A549 (cell line): Measurements from ENCODE around the gene CBARP. TPM values are rescaled to one million over a fixed set of nuclear protein-coding genes. Genes with fewer than 3 reads are reported as not detected.

ENCODE experiments used
- ATAC-seq, 2 experiments: fragments of 200-7000 bp in 1 of 2; fragments of >200 bp in 1 of 2; cut with Nextera tagmentation in 1 of 2; cut with Tn5 transposase in 1 of 2; 3 replicates each; pipeline versions ENCODE4 v1.8.0 to v1.9.1; 2018 to 2020; ENCODE audit warnings: mild to moderate bottlenecking in 1 of 2, moderate library complexity in 1 of 2
- CTCF ChIA-PET: fragments of 300-600 bp; sonication (Branson Sonifier 250); formaldehyde crosslinking; extraction: SDS; loops from one replicate; lab custom pipeline; 2021; ENCODE audit warnings: antibody characterized with exemption, inconsistent platforms; lab: Yijun Ruan, JAX
- POLR2A ChIA-PET: fragments of 350-600 bp; formaldehyde crosslinking; extraction: SDS; loops from one replicate; lab custom pipeline; 2021; ENCODE audit warnings: antibody characterized with exemption, inconsistent platforms; lab: Yijun Ruan, JAX
- DNase-seq, 2 experiments: peaks; one replicate each; pipeline versions ENCODE4 v3.0.0 to v3.0.0-alpha.2; 2011 to 2016; ENCODE audit warnings: low read depth in 1 of 2, low spot score in 1 of 2
- FAIRE-seq: peaks from 2 replicates; lab custom pipeline; 2011; peaks lifted over from hg19 to GRCh38; lab: Jason Lieb, UNC
- H3K27ac ChIP-seq, 2 experiments: fragments of >200 bp; sonication (Bioruptor Twin); formaldehyde crosslinking; 3 replicates each; pipeline ENCODE4 v1.5.1; 2016 to 2017
- H3K4me1 ChIP-seq: fragments of >200 bp; sonication (Bioruptor Twin); formaldehyde crosslinking; 3 replicates; pipeline ENCODE4 v1.6.1; 2016
- H3K4me2 ChIP-seq: fragments of >200 bp; sonication (Bioruptor Twin); formaldehyde crosslinking; 3 replicates; pipeline ENCODE4 v1.6.1; 2016
- H3K4me3 ChIP-seq: fragments of >200 bp; sonication (Bioruptor Twin); formaldehyde crosslinking; 3 replicates; pipeline ENCODE4 v1.5.1; 2016
- H3K9me3 ChIP-seq: fragments of >200 bp; sonication (Bioruptor Twin); formaldehyde crosslinking; 3 replicates; pipeline ENCODE4 v1.6.1; 2016
- CBX8 ChIP-seq: fragments of 200-600 bp; sonication (generic); IDR thresholded peaks from 2 replicates; pipeline ENCODE4 v1.6.1; 2016
- CEBPB ChIP-seq, 2 experiments: fragments of >200 bp in 1 of 2; sonication (Bioruptor Twin) in 1 of 2; formaldehyde crosslinking in 1 of 2; IDR thresholded peaks; 2 replicates each; pipeline ENCODE4 v1.6.1; 2012 to 2016
- CHD2 ChIP-seq: fragments of 150-350 bp; IDR thresholded peaks from 2 replicates; pipeline ENCODE4 v1.6.1; 2014; ENCODE audit warnings: low read length; ENCODE audit not compliant: partially characterized antibody
- CHD4 ChIP-seq: fragments of 200-600 bp; sonication (generic); IDR thresholded peaks from 2 replicates; pipeline ENCODE4 v1.6.1; 2016; ENCODE audit warnings: antibody characterized with exemption, mild to moderate bottlenecking, borderline replicate concordance
- EHF ChIP-seq: fragments of 250-450 bp; sonication (Bioruptor Pico); IDR thresholded peaks from 2 replicates; pipeline ENCODE4 v1.5.0; 2020; ENCODE audit warnings: mild to moderate bottlenecking
- ESRRA ChIP-seq: fragments of 150-350 bp; IDR thresholded peaks from 2 replicates; pipeline ENCODE4 v1.6.1; 2014; ENCODE audit warnings: mild to moderate bottlenecking, low read length, borderline replicate concordance
- FOSB ChIP-seq: fragments of 250-450 bp; sonication (Bioruptor Pico); IDR thresholded peaks from 2 replicates; pipeline ENCODE4 v1.5.0; 2020; ENCODE audit warnings: mild to moderate bottlenecking, moderate library complexity
- HDAC2 ChIP-seq: fragments of 200-600 bp; sonication (generic); IDR thresholded peaks from 2 replicates; pipeline ENCODE4 v1.6.1; 2016
- HEYL ChIP-seq: fragments of 250-450 bp; sonication (Bioruptor Pico); IDR thresholded peaks from 2 replicates; pipeline ENCODE4 v1.8.0; 2021; ENCODE audit warnings: mild to moderate bottlenecking, moderate library complexity
- MAZ ChIP-seq: fragments of 150-350 bp; IDR thresholded peaks from 2 replicates; pipeline ENCODE4 v1.6.1; 2014; ENCODE audit warnings: antibody characterized with exemption, low read depth, low read length, borderline replicate concordance
- MYC ChIP-seq: IDR thresholded peaks from 2 replicates; pipeline ENCODE4 v1.6.1; 2012; ENCODE audit warnings: mild to moderate bottlenecking, inconsistent platforms, low read length, improper control_type of control experiment, borderline replicate concordance
- NFE2L2 ChIP-seq: fragments of 150-350 bp; conservative IDR thresholded peaks from 2 replicates; pipeline ENCODE4 v1.6.1; 2014; ENCODE audit warnings: low read length
- PHF8 ChIP-seq: fragments of 200-600 bp; sonication (generic); IDR thresholded peaks from 2 replicates; pipeline ENCODE4 v1.6.1; 2016; ENCODE audit warnings: low read depth, mild to moderate bottlenecking, antibody characterized with exemption, moderate library complexity, borderline replicate concordance
- POLR2AphosphoS2 ChIP-seq: conservative IDR thresholded peaks from 2 replicates; pipeline ENCODE4 v1.6.1; 2012; ENCODE audit warnings: low read length, improper control_type of control experiment, inconsistent platforms
- RAD21 ChIP-seq, 2 experiments: fragments of >200 bp in 1 of 2; sonication (Bioruptor Twin) in 1 of 2; formaldehyde crosslinking in 1 of 2; IDR thresholded peaks in 1 of 2; conservative IDR thresholded peaks in 1 of 2; 2 replicates in 1 of 2; 3 replicates in 1 of 2; pipeline ENCODE4 v1.6.1; 2012 to 2018; ENCODE audit warnings: inconsistent platforms in 1 of 2
- RNF2 ChIP-seq: fragments of 200-600 bp; sonication (generic); IDR thresholded peaks from 2 replicates; pipeline ENCODE4 v1.6.1; 2016; ENCODE audit warnings: low read depth, mild to moderate bottlenecking, antibody characterized with exemption, moderate library complexity, borderline replicate concordance
- SMC3 ChIP-seq: fragments of >200 bp; sonication (Bioruptor Twin); formaldehyde crosslinking; IDR thresholded peaks from 3 replicates; pipeline ENCODE4 v1.6.1; 2018; ENCODE audit warnings: inconsistent platforms
- SREBF2 ChIP-seq: fragments of 450-650 bp; IDR thresholded peaks from 2 replicates; pipeline ENCODE4 v1.6.1; 2014; ENCODE audit warnings: mild to moderate bottlenecking, moderate library complexity
- WGBS: methylation state at CpG from one replicate; pipeline ENCODE4 v1.1.6; 2017; ENCODE audit errors: missing lambda C conversion rate; 5-methylcytosine and 5-hydroxymethylcytosine counted together
- polyA plus RNA-seq, 4 experiments: library from polyadenylated mRNA; depleted of rRNA in 3 of 4; stranded (reverse); fragments of >200 nt; fragmentation: RNase III in 1 of 4; extraction: RNeasy Plus Mini Kit Qiagen cat#74134 plus additional on column Dnase treatment in 1 of 4; gene quantifications; 2 replicates in 3 of 4; 3 replicates in 1 of 4; pipeline ENCODE4 v1.2.3, GENCODE V29; 2011 to 2017
- TF ChIP-seq, protein P1 (sequence below): IDR thresholded peaks from 2 replicates; pipeline ENCODE4 v1.6.1; 2012
- TF ChIP-seq, protein P2 (sequence below): IDR thresholded peaks from 2 replicates; pipeline ENCODE4 v1.6.1; 2012; ENCODE audit warnings: low read depth, borderline replicate concordance
- TF ChIP-seq, protein P3 (sequence below): fragments of 250-450 bp; sonication (Bioruptor Pico); IDR thresholded peaks from 2 replicates; pipeline ENCODE4 v1.5.0; 2020; ENCODE audit warnings: low read depth, mild to moderate bottlenecking, moderate library complexity
- TF ChIP-seq, protein P4 (sequence below): fragments of 200-600 bp; sonication (generic); IDR thresholded peaks from 2 replicates; pipeline ENCODE4 v1.6.1; 2016; ENCODE audit warnings: antibody characterized with exemption, mild to moderate bottlenecking, moderate library complexity

Gene CBARP
- polyA plus RNA-seq, 2 of the 4 experiments (the other 2 are of a cell fraction), result 0.19 to 2.0 TPM

DNA sequence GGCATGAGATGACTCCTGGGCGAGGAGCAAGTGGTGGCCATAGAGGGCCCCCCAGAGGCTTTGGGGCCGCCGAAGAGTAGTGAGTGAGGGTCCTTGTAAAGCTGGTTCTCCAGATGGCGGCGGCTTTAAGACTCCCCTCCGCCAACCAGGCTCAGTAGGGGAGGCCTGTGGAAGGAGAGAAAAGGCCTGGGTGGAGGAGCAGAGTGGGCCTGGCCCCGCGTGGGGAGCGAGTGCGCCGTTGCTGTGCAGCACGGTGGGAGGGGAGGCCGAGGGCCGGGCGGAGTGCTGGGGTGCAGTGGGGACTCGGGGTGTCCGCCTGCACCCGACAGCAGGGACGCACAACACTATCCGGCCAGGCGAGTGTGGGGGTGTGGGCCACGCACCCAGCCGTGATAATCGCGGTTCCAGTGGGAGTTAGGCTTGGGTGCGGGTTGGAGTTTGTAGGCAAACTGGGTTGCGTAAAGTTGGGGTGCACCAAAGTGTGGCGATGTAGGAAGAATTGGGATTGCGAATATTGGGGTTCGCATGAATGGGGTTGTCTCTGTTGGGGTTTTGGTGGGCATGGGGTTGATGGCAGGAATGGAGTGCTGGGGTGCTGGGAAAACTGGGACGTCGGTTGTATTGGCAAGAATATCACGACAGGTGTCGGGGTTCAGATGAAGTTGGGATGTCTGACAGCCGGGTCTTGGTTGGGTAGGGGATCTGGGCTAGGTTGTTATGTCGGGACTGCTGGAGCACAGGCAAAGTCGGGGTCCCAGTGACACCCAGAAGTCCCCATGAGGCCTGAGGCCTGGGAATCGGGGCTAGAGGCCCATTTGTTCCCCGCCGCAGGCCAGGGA is 30.6 kb upstream of the CBARP start:
- Histone ChIP-seq H3K9me3 (no peaks in the 10 kb centered on the region), H3K4me1 (peaks cover 61% of the 10 kb centered on the region), H3K4me2 (peak overlapping the region; percentile 95), H3K4me3 (no peak overlapping the region), H3K27ac (peak overlapping the region; percentile 55 to 100; a peak in 4 of 6 replicates)
- ChIA-PET CTCF (interaction anchor here (1.2 to 18.7 kb wide), 5 partner anchors 11 to 48 kb away, joined by 3 to 500 read pairs (median 16); partner anchors contain the start of gene ATP5F1D), POLR2A (interaction anchor here (0.6 to 3.8 kb wide), 24 partner anchors 8 to 593 kb away, joined by 3 to 98 read pairs (median 5); partner anchors contain the start of genes ABCA7, ATP5F1D, RNU6-2 and WDR18)
- TF ChIP-seq CEBPB (IDR thresholded peaks at IDR 0.05), result 0 out of 4 replicates have a peak, but pooled peaks of 1 of the 2 experiments have one; percentile 9
- TF ChIP-seq RNF2, result no peak
- no peak for ATAC-seq
- no peak for FAIRE-seq
- no peak for DNase-seq
- 79% methylated on average over 37 of the region's 40 CpGs for WGBS

DNA sequence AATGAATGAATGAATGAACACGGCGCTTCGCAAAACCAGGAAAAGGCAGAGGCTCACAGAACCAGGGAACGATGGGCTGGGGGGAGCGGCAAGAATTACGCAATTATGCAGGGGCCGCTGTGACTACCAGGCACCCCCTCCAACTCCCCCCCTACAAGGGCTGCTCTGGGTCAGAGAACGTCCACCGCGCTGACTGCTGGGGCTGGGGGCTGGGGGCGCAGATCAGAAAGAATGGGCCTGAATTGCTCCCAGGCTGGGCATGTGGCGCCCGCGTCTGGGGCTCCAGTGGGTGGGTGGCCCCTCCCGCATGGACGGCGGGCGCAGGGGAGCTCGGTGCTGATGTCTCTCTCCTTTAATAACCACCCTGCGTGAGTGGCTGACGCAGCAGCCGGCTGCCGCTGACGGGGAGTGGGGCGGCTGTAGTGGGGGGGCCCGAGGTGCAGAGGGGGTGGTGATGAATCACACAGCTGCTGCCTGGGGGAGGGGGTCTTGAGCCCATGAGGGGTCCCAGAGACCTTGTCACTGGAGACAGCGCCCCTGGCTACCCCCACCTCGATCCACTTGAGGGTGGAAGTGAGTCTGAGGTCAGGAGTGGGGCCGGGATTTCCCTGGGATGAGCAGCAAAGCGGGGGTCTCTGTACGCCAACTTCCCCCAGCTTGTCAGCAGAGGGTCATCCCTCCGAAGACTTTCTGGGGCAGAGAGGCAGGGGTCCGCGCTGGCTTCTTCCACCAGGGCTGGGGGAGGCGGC is 29.8 kb upstream of the CBARP start:
- DNase-seq, result no peak
- FAIRE-seq, result no peak
- H3K4me1 ChIP-seq, result peaks cover 69% of the 10 kb centered on the region
- TF ChIP-seq, protein P1, sequence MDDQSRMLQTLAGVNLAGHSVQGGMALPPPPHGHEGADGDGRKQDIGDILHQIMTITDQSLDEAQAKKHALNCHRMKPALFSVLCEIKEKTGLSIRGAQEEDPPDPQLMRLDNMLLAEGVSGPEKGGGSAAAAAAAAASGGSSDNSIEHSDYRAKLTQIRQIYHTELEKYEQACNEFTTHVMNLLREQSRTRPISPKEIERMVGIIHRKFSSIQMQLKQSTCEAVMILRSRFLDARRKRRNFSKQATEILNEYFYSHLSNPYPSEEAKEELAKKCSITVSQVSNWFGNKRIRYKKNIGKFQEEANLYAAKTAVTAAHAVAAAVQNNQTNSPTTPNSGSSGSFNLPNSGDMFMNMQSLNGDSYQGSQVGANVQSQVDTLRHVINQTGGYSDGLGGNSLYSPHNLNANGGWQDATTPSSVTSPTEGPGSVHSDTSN, result 0 out of 2 replicates have a peak, but pooled peaks have one; percentile 27
- TF ChIP-seq CEBPB (IDR thresholded peaks at IDR 0.05) (peak in 1 of 2 experiments; percentile 83; a peak in 2 of 4 replicates), RAD21 (conservative IDR thresholded peaks at IDR 0.05 in 1 of 2, IDR thresholded peaks at IDR 0.05 in 1 of 2) (no peak)
- ChIA-PET CTCF (interaction anchor here (0.6 to 18.7 kb wide), 9 partner anchors 12 to 168 kb away, joined by 3 to 500 read pairs (median 8); partner anchors contain the start of gene ATP5F1D), POLR2A (interaction anchor here (3.8 kb wide), 1 partner anchor 24 kb away, joined by 42 read pairs; no protein-coding TSS in a partner anchor)
- peak overlapping the region; percentile 53 for H3K4me3 ChIP-seq
- no peak for ATAC-seq
- H3K9me3 ChIP-seq, result no peaks in the 10 kb centered on the region
- H3K4me2 ChIP-seq, result peak overlapping the region; percentile 95
- peak overlapping the region; percentile 90 to 100; a peak in 5 of 6 replicates for H3K27ac ChIP-seq
- 34% methylated on average over 24 of the region's 35 CpGs for WGBS

DNA sequence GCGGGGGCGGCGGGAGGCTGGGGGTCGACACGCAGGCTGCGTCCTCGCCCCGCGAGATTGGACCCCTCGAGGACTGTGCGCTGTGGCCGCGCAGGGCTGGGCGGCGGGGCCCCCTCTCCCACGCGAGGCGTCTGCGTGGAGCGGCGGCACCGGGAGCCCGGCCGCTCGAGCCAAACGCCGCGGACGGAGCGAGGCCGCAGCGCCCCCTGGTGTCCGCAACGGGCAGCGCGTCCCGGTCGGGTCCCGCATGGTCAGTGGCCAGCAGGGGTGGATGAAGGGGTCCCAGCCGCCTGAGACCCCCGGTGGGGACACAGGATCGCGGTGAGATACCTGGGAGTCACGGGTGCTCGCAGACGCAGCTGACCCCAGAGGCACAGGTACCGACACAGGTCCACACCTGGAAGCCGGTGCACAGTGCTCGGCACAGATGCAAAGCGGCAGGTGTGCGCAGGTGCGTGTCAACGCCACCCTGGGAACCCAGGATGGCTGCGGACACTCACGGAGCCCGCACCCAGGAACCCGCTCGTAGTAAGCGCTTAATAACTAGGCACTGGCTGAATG is 29.2 kb upstream of the CBARP start:
- peak; percentile 36 to 56 for DNase-seq
- WGBS, result 11% methylated on average over 9 of the region's 59 CpGs
- Histone ChIP-seq H3K4me1 (peaks cover 70% of the 10 kb centered on the region), H3K9me3 (no peaks in the 10 kb centered on the region), H3K4me3 (peak overlapping the region; percentile 53), H3K4me2 (peak overlapping the region; percentile 95), H3K27ac (peak overlapping the region; percentile 90 to 100)
- POLR2A ChIA-PET, result interaction anchor here (0.6 to 3.8 kb wide), 7 partner anchors 8 to 418 kb away, joined by 3 to 42 read pairs (median 13); partner anchors contain the start of gene FAM174C
- ATAC-seq, result peak; percentile 4 to 25; a peak in 3 of 6 replicates
- FAIRE-seq, result no peak
- CTCF ChIA-PET, result interaction anchor here (0.6 to 18.7 kb wide), 18 partner anchors 8 to 290 kb away, joined by 3 to 500 read pairs (median 4); partner anchors contain the start of genes ATP5F1D and FAM174C
- TF ChIP-seq, protein P2, sequence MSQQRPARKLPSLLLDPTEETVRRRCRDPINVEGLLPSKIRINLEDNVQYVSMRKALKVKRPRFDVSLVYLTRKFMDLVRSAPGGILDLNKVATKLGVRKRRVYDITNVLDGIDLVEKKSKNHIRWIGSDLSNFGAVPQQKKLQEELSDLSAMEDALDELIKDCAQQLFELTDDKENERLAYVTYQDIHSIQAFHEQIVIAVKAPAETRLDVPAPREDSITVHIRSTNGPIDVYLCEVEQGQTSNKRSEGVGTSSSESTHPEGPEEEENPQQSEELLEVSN, result no peak
- TF ChIP-seq HEYL, result no peak
- no peak for TF ChIP-seq CEBPB (IDR thresholded peaks at IDR 0.05)
- no peak for TF ChIP-seq CHD4
- TF ChIP-seq EHF, result no peak
- TF ChIP-seq, protein P3, sequence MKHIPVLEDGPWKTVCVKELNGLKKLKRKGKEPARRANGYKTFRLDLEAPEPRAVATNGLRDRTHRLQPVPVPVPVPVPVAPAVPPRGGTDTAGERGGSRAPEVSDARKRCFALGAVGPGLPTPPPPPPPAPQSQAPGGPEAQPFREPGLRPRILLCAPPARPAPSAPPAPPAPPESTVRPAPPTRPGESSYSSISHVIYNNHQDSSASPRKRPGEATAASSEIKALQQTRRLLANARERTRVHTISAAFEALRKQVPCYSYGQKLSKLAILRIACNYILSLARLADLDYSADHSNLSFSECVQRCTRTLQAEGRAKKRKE, result no peak
- peak; percentile 32; the same call in 1 of the 2 replicates for TF ChIP-seq MYC
- peak; percentile 87 for TF ChIP-seq SMC3
- TF ChIP-seq CHD2, result no peak
- TF ChIP-seq HDAC2, result no peak
- no peak for TF ChIP-seq CBX8
- no peak for TF ChIP-seq NFE2L2
- TF ChIP-seq PHF8, result no peak
- TF ChIP-seq ESRRA, result no peak
- TF ChIP-seq, protein P4, sequence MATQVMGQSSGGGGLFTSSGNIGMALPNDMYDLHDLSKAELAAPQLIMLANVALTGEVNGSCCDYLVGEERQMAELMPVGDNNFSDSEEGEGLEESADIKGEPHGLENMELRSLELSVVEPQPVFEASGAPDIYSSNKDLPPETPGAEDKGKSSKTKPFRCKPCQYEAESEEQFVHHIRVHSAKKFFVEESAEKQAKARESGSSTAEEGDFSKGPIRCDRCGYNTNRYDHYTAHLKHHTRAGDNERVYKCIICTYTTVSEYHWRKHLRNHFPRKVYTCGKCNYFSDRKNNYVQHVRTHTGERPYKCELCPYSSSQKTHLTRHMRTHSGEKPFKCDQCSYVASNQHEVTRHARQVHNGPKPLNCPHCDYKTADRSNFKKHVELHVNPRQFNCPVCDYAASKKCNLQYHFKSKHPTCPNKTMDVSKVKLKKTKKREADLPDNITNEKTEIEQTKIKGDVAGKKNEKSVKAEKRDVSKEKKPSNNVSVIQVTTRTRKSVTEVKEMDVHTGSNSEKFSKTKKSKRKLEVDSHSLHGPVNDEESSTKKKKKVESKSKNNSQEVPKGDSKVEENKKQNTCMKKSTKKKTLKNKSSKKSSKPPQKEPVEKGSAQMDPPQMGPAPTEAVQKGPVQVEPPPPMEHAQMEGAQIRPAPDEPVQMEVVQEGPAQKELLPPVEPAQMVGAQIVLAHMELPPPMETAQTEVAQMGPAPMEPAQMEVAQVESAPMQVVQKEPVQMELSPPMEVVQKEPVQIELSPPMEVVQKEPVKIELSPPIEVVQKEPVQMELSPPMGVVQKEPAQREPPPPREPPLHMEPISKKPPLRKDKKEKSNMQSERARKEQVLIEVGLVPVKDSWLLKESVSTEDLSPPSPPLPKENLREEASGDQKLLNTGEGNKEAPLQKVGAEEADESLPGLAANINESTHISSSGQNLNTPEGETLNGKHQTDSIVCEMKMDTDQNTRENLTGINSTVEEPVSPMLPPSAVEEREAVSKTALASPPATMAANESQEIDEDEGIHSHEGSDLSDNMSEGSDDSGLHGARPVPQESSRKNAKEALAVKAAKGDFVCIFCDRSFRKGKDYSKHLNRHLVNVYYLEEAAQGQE, result no peak
- no peak for TF ChIP-seq MAZ
- no peak for TF ChIP-seq FOSB (CRISPR knock-in tag)
- TF ChIP-seq SREBF2, result no peak
- TF ChIP-seq POLR2AphosphoS2, result no peak
